Stimulated activated CD4-positive, alpha-beta T cell treated with anti-CD3 and anti-CD28 coated beads, Interleukin-15, amount 100 ng/mL, for 24 hours (primary cell): ENCODE measurements around the gene TCAIM.
"Not testable (repeated sequence)": the region's sequence is repeated elsewhere in the genome, so short reads cannot be mapped to it uniquely, and the experiment has no call there.

ENCODE experiments used
- DNase-seq: peaks from one replicate; pipeline ENCODE4 v3.0.0-alpha.2; 2020

TCAIM gene

GRCh38 chr3:44416031-44417030 is 77.8 kb downstream of the TCAIM start:
- no peak for DNase-seq

- DNase-seq: not testable (repeated sequence)
These were observed 79.6 kb downstream of the TCAIM start for GRCh38 chr3:44418118-44418517.

- no peak for DNase-seq
These were observed 80.0 kb downstream of the TCAIM start for GRCh38 chr3:44418549-44418948.

GRCh38 chr3:44419116-44419922 is 80.8 kb downstream of the TCAIM start:
- no peak for DNase-seq

DNA sequence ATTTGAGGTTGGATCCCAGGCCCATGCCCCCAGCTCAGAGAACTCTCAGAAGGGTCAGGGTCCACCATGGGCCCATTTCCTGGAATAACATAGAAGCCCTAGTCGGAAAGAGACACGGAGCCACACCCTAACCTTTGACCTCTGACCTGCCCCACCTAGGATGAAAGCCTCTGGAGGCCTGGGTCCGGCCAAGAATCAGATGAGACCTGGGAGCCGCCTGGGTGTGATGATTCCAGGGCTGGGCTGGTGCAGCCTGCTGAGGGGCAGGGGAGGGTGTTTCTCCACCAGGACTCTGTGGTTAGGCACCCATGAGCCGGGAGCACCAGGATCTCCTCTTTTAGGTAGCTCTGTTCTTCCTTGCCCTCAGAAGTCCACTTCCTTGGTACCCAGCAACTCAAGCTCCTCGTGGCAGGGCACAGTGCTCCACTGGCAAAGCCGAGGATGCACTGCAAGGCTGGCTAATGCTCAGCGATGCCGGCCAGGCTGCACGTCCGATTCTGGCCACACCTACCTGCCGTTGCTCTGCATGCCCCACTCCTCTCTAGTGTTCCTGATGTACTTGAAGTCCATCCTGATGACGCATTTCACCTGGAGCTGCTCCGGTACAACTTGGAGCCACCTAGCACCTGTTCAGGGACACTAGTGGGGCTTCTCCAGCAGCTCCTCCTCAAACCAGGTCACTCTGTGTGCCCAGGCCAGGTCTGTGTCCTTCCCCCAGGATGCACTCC is 81.5 kb downstream of the TCAIM start:
- DNase-seq: no peak

- no peak for DNase-seq
These were observed 82.1 kb downstream of the TCAIM start for GRCh38 chr3:44420676-44421075.

- DNase-seq: no peak
These were observed 82.7 kb downstream of the TCAIM start for GRCh38 chr3:44421280-44421679.

GRCh38 chr3:44424758-44425157 is 86.2 kb downstream of the TCAIM start:
- DNase-seq: no peak

DNA sequence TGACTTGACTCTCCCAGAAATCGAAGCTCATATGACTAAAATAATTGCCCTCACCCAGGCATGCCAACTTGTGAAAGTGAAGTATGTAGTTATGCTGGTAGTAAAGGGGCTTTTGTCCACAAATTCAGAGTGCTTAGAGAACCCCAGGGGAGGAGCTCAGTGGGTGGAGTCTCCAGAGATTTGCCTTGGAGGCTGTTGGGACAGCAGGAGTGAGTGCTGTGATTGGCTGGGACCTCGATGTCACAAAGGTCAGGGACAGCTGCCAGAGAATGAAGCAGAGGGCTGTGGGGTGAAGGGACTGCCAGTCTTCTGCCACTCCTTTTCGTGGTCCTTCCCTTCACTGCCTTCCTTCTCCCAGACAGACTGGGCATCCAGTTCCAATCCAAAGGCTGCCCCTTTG is 89.1 kb downstream of the TCAIM start:
- DNase-seq: no peak

DNA sequence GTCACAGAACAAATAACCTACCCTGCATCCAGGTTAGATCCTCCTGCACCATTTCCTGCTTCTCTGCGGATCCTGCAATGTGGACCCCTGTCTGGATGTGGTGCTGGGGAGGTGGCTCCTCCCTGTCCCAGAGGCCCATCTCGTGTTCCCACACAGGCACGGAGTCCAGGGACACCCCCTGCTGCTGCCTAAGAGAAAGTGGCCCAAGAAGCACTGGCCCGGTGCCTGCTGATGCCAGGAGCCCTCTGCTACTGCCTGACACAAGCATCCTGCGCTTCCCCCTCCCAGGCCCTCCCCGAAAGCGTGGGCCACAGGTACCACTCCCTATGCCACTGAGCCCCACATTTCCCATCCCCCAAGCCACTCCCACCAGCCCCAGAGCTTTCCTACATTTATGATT is 90.3 kb downstream of the TCAIM start:
- DNase-seq: no peak

- DNase-seq: no peak
These were observed 90.9 kb downstream of the TCAIM start for GRCh38 chr3:44429459-44429858.

GRCh38 chr3:44430466-44430865 is 91.9 kb downstream of the TCAIM start:
- DNase-seq: no peak

DNA sequence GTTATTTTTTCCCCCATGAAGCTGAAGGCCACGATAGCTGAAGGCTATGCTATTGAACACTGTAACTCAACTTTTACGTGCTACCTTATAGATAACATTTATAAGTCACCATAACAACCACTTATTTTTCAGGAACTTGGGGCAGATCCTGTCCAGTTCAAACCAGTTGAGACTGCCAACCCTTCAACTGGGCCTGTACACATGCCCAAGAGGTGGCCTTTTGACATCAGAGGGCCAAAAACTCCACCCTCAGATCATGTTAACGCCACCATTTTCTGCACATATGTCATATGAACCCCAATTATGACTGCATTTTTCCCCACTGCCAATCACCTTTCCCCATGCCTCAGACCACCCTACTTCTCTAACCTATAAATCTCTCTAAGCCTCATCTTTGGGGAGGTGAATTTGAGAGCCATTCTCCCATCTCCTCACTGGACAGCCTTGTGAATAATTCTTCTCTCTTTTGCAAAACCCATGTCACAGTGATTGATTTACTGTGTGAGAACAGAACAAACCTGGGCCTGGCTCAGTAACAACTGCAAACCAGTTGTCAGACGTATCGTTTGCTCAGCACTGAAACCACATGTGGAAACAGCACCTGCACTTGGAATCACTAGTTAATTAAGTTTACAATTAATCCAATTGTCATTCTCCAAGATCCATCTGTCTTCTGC is 96.4 kb downstream of the TCAIM start:
- DNase-seq: no peak

- no peak for DNase-seq
These were observed 97.6 kb downstream of the TCAIM start for GRCh38 chr3:44436181-44436580.

DNA sequence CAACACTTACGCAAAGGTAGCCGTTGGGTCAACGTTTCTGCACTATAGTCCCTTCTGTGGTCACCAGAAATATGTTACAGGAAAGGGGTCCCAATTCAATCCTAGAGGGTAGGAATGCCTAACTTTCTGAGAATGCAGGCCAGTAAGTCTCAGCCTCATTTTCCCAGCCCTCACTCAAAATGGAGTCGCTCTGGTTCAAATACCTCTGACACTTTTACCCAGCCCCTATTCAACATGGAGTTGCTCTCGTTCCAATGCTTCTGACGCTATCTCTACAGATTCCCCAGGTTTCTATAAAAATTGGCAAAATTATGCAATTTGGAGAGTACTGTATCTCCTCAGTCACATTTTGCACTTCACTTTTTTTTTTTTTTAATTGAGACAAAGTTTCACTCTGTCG is 99.2 kb downstream of the TCAIM start:
- DNase-seq: no peak

DNA sequence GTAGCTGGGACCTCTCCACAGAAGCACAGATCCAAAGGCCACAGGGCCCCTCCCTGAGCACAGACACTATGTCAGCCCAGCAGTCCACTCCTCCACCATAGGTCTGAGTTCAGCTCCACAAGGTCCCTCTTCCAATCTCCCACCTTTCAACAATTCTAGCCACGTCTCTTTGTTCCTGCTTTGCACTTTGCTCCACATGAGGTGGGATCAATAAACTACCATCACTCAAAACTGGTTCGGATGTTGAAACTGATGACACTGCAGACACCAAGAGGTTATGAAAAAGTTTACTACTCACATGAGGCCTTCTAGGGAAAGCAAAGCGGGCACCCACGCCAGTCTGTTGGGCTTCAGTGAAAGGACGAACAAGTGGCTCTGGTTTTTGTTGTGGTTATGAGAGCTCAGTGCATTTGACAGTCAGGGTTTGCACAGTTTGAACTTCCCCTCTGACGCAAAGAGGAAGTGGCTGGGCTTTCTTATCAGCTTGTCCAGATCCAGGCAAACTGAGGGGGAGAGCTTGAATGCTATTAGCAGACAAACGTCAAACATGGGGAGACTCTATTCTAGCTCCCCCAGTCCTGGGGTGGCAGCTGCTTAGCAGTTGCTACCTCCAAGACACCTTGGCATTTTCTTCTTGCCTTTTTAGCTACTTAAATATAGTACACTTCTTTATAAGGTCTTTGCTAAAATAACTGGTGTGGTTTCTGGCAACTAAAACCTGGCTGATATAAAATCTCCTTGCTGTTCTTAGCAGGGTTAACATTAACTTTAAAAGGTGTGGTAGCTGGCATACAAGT is 101.1 kb downstream of the TCAIM start:
- peak; percentile 81 for DNase-seq

DNA sequence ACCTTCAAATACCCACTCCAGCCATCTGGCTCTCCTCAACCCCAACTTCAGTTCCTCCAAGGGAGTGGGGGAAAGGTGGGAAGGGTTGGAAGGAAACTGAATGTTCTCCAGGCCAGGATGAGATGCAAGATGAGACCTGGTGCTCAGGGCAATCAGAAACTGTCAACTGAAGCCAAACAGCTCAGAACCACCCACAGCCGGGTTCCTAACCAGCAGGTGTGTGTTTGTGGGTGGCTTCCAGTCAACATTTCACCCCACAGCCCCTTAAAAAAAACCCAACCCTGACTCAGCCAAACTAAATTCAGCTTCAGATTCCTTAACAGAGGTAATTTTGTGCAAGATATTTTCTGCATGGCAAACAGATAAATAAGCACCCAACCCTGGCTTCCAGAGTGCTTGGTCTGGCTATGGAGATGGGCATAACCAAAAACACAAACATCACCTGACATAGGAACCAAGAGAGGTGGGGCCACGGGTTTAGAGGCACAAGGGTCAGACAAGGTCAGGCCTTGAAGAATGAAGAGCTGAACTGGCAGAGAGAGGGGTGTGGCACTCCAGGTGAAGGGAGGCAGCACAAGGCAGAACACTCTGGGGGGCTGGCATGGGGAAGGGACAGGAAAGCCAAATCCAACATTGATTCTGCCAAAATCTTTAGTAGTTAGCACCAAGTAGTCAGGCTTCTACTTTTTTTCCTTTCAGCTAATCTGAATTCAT is 104.2 kb downstream of the TCAIM start:
- DNase-seq: peak; percentile 15

DNA sequence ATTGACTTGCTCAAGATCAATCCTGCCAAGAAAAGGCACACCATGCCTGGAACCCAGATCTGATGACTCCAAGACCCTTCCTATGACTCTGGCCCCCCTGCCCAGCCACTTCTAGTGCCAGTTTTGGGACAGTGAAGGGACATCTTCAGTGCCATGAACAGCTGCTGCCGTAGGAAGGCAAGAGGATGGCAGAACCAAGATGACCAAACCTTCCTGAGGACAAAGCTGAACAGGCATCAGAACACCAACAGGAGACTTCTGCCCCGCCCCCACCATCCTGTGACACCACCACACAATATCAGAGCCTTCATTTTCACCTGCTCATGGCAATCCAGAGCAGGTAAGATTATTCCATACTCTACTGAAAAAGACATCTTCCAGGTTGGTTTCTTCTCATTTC is 105.9 kb downstream of the TCAIM start:
- no peak for DNase-seq

GRCh38 chr3:44444896-44445691 is 106.5 kb downstream of the TCAIM start:
- DNase-seq: no peak

DNA sequence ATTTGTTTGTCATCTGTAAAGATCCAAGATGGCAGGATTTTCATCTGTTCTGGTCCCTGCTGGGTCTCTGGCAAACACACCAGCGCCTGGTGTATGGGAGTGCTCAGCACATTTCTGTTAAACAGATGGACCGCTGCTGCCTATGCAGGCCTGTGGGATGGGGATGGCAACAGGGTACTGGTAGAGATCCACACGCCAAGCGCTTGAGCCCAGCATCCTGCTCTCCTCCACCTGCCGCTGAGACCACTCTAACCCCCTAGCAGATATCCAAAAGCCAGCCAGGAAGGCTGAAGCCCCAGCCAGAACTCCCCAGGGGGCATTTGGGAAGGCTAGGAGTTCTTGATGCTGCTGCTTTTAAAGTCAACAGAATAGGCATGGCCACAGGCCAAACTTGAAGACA is 107.2 kb downstream of the TCAIM start:
- no peak for DNase-seq
